ENCODE measurements around the gene ASTN2. TPM values are rescaled to one million over a fixed set of nuclear protein-coding genes. Genes with fewer than 3 reads are reported as not detected.

The ASTN2 gene
- total RNA-seq, 1 donor from 2014 or later, result 2.3 TPM

DNA sequence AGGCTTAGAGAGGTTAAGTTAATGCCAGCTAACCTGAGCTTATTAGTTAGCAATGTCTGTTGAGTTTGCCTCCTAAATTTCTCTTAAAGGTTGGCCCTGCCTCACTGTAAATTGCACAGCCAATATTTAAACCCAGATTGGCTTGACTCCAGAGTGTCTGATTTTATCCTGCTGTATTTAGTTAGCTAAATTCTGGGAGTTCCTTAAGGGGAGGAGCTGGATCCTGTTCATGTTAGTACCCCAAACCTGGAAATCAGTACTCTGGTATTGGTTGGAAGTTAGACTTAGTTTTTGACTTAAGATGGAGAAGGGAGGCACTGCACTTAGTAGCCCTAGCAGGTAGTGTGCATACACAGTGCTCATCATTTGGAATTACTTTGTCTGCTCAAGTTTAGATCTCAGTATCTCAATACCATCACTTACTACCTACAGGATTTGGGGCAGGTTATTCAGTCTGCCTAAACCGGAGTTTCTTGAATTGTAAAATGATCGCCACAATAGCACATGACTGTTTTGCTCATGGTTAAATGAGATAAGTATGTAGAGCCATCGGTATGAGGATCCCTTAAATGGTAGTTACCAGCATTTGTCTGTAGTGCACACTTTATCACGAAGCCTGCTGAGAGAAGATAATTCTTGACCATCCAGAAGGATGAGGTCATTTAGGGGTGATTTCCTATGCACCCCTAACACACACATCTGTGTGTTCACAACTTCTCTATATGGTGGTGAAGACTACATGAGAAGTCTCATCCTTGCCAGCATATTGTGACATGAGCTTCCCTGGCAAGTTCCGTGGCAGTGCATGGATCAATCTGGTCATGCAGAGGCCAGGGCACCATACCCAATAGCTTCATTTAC is 992.5 kb downstream of the ASTN2 start:
- no peak overlapping the region for H3K27ac ChIP-seq
- TF ChIP-seq, protein P1, sequence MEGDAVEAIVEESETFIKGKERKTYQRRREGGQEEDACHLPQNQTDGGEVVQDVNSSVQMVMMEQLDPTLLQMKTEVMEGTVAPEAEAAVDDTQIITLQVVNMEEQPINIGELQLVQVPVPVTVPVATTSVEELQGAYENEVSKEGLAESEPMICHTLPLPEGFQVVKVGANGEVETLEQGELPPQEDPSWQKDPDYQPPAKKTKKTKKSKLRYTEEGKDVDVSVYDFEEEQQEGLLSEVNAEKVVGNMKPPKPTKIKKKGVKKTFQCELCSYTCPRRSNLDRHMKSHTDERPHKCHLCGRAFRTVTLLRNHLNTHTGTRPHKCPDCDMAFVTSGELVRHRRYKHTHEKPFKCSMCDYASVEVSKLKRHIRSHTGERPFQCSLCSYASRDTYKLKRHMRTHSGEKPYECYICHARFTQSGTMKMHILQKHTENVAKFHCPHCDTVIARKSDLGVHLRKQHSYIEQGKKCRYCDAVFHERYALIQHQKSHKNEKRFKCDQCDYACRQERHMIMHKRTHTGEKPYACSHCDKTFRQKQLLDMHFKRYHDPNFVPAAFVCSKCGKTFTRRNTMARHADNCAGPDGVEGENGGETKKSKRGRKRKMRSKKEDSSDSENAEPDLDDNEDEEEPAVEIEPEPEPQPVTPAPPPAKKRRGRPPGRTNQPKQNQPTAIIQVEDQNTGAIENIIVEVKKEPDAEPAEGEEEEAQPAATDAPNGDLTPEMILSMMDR (IDR thresholded peaks at IDR 0.05), result no peak
- H3K36me3 ChIP-seq, result no peaks in the 10 kb centered on the region
- intact Hi-C loops (cut with DNase I), result no loop called here
- no peaks in the 10 kb centered on the region for H3K9me3 ChIP-seq
- no peak for DNase-seq (ENCODE audit: low spot score in 2 of 2)
- no peaks in the 10 kb centered on the region for H3K4me1 ChIP-seq
- no peaks in the 10 kb centered on the region for H3K27me3 ChIP-seq
- no peak overlapping the region for H3K4me3 ChIP-seq

DNA sequence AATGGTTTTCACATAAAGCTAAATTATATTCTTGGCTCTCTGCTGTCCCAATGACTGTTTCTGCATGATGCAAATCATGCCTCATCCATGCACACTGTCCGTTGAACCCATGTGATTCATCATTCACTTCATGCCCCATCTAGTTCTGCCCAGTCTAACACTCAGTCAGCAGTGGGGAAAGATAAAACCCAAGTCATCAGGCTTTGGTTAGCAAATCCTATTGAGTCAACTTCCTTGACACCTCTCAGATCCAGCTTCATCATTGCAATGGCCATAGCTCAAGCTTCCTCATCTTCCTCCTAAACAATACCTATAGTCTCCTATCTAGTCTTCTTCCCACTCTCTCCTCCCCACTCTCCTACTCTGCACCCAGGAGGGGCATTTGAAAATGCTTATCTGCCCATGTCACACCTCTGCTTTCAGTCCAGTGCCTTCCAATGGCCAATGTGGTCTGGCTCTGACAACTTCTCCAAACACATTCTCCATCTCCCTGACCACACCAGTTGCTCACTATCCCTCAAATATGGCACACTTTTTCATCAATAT is 993.8 kb downstream of the ASTN2 start:
- H3K4me3 ChIP-seq, result no peak overlapping the region
- H3K9me3 ChIP-seq, result no peaks in the 10 kb centered on the region
- H3K27ac ChIP-seq, result no peak overlapping the region
- H3K4me1 ChIP-seq, result no peaks in the 10 kb centered on the region
- H3K36me3 ChIP-seq, result no peaks in the 10 kb centered on the region
- no peaks in the 10 kb centered on the region for H3K27me3 ChIP-seq
- intact Hi-C loops (cut with DNase I), result no loop called here
- TF ChIP-seq, protein P1 (IDR thresholded peaks at IDR 0.05), result no peak
- no peak for DNase-seq (ENCODE audit: low spot score in 2 of 2)

DNA sequence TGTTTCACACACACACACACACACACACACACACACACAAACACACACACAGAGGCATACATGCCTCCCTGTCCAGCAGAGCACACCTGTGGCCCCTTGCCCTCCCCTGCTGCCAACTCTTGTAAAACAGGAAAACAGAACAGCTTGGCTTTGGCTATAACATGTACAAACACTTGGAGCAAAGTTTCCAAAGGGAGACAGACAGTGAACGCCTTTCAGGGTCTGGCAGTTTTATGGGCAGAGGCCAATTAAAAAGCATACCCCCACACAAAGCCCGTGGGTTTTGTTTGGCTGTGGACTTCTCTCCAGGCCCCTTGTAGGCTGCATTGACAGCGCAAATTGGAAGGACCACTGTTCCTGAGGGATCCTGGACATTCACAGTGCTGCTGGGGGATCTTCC is 995.7 kb downstream of the ASTN2 start:
- H3K27ac ChIP-seq, result no peak overlapping the region
- H3K4me1 ChIP-seq, result no peaks in the 10 kb centered on the region
- intact Hi-C loops (cut with DNase I), result no loop called here

DNA sequence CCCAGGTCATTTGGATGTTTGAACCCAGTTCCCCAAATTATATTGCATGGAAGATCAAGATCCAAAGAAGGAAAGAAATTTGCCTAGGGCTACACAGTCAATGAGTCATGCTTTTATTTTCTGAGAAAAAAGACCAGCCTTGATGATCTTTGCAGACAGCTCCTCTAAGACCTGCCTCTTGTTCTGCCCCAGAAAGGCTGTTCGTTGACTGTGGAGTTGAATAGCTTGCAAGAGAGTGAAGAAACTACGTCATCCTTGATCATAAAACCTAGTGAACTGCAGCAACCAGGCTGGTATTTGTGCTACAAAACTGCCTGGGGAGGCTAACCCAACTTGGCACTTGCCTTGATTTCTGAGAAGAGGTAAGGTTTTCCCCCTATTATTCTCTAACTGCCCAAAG is 997.4 kb downstream of the ASTN2 start:
- H3K27ac ChIP-seq, result no peak overlapping the region
- DNase-seq (ENCODE audit: low spot score in 2 of 2), result no peak
- intact Hi-C loops (cut with DNase I), result no loop called here
- no peaks in the 10 kb centered on the region for H3K36me3 ChIP-seq
- no peaks in the 10 kb centered on the region for H3K9me3 ChIP-seq
- no peaks in the 10 kb centered on the region for H3K4me1 ChIP-seq
- TF ChIP-seq, protein P1 (IDR thresholded peaks at IDR 0.05), result no peak
- no peak overlapping the region for H3K4me3 ChIP-seq
- H3K27me3 ChIP-seq, result no peaks in the 10 kb centered on the region

More for the DNA sequence above, 995.7 kb downstream of the ASTN2 start:
- no peaks in the 10 kb centered on the region for H3K27me3 ChIP-seq
- H3K4me3 ChIP-seq, result no peak overlapping the region
- no peaks in the 10 kb centered on the region for H3K9me3 ChIP-seq
- DNase-seq (ENCODE audit: low spot score in 2 of 2), result no peak
- no peaks in the 10 kb centered on the region for H3K36me3 ChIP-seq
- TF ChIP-seq, protein P1 (IDR thresholded peaks at IDR 0.05), result no peak

DNA sequence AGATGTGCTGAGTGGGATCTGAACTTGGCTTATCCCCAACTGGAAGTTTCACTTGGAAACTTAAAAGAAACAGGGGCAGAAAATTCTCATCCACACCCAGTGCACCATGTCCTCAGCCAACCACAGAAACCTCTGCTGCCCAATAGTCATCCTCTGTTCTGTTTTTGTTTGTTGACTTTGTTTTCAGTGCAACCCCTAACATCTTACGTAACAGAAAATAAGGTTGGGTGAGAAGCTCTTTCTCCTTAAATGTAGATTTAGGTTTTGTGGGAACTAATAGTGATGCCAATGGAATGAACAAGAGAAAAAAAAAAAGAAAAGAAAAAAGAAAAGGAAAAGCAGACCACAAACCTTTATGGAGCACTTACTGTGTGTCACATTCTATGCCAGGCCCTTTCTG is 998.4 kb downstream of the ASTN2 start:
- Histone ChIP-seq H3K9me3 (no peaks in the 10 kb centered on the region), H3K36me3 (no peaks in the 10 kb centered on the region), H3K4me1 (no peaks in the 10 kb centered on the region), H3K27ac (no peak overlapping the region), H3K4me3 (no peak overlapping the region), H3K27me3 (no peaks in the 10 kb centered on the region)
- TF ChIP-seq, protein P1 (IDR thresholded peaks at IDR 0.05), result no peak
- intact Hi-C loops (cut with DNase I), result no loop called here
- no peak for DNase-seq (ENCODE audit: low spot score in 2 of 2)

Data from ascending aorta (tissue), 2 donors.